Erythroblast (primary cell): ENCODE measurements around the gene ZNF618.

Experiments
- GATA1 ChIP-seq: IDR thresholded peaks from 2 replicates; pipeline ENCODE4 v1.6.1; 2011; ENCODE audit warnings: low read depth, mild to moderate bottlenecking, control low read depth, low read length, moderate library complexity
- POLR2A ChIP-seq: IDR thresholded peaks from 2 replicates; pipeline ENCODE4 v1.6.1; 2011; ENCODE audit warnings: mild to moderate bottlenecking, low read length

DNA sequence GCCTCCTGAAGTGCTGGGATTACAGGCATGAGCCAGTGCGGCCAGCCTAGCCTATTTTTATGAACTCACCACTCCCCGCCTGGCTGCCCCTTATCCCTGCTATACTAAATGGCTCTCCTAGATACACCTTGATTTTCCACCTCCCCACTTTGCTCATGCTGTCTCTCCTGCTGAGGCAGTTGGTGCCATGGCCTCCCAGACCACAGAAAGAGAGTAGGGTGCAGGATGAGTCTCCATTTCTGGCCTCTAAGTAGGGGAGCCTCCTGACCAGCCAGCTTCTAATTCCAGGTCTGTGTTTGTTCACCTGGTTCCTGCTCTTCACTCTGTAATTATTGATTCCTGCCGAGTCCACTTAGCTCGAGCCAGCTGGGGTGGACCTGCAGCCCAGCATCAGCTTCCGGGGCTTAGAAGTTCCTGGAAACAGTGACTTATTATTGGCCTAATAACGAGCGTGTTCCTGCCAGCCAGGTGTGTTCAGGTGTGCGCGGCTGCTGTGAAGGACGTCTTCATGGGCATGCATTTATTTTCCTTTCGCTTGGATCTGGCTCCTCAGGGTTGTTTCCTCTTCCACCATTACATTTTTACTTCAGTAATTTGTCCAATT is 34.0 kb downstream of the ZNF618 start:
- TF ChIP-seq POLR2A = no peak
- no peak for TF ChIP-seq GATA1
